ENCODE measurements around the gene MICAL3. TPM values are rescaled to one million over a fixed set of nuclear protein-coding genes. Genes with fewer than 3 reads are reported as not detected.

MICAL3 gene
- total and polyA plus RNA-seq, 2 donors from 2014 or later: 5.0 to 99.4 TPM

GRCh38 chr22:17945156-17945887 lies 79.0 kb downstream of the MICAL3 start:
- Histone ChIP-seq H3K9ac (ENCODE audit: low read length in 3 of 3) (peak overlapping the region in 1 of 3 donors; percentile 53), H3K4me1 (ENCODE audit: control insufficient read depth in 2 of 3, insufficient read depth in 2 of 3, low read depth in 1 of 3, low read length in 3 of 3) (peaks cover 0 to 56% (median 40%) of the 10 kb centered on the region in 3 donors), H3K36me3 (ENCODE audit: control insufficient read depth in 2 of 3, insufficient read depth in 3 of 3, low read length in 3 of 3) (no peaks in the 10 kb centered on the region), H3K9me3 (ENCODE audit: control insufficient read depth in 2 of 3, insufficient read depth in 1 of 3, low read length in 3 of 3) (no peaks in the 10 kb centered on the region), H3K4me3 (ENCODE audit: low read length in 3 of 3) (no peak overlapping the region), H3K27me3 (ENCODE audit: control insufficient read depth, insufficient read depth, low read length) (no peaks in the 10 kb centered on the region), H3K27ac (ENCODE audit: low read depth in 2 of 2, low read length in 2 of 2) (peak overlapping the region; percentile 55 to 61)
- no peak for FAIRE-seq
- DNase-seq: no peak
- TF ChIP-seq CTCF (IDR thresholded peaks at IDR 0.05; ENCODE audit: borderline replicate concordance, extremely low read depth, insufficient read depth): no peak
- intact Hi-C loops (cut with DNase I): no loop called here

GRCh38 chr22:17944256-17944655 lies 80.1 kb downstream of the MICAL3 start:
- intact Hi-C loops (cut with DNase I): no loop called here
- FAIRE-seq (no peak), DNase-seq (peak in 2 of 5 donors; percentile 43 to 60)
- Histone ChIP-seq H3K9me3 (ENCODE audit: control insufficient read depth in 2 of 3, insufficient read depth in 1 of 3, low read length in 3 of 3) (no peaks in the 10 kb centered on the region), H3K27ac (ENCODE audit: low read depth in 2 of 2, low read length in 2 of 2) (peak overlapping the region; percentile 68 to 75), H3K4me3 (ENCODE audit: low read length in 3 of 3) (no peak overlapping the region), H3K27me3 (ENCODE audit: control insufficient read depth, insufficient read depth, low read length) (no peaks in the 10 kb centered on the region), H3K4me1 (ENCODE audit: control insufficient read depth in 2 of 3, insufficient read depth in 2 of 3, low read depth in 1 of 3, low read length in 3 of 3) (peaks cover 0 to 56% (median 39%) of the 10 kb centered on the region in 3 donors), H3K36me3 (ENCODE audit: control insufficient read depth in 2 of 3, insufficient read depth in 3 of 3, low read length in 3 of 3) (no peaks in the 10 kb centered on the region), H3K9ac (ENCODE audit: low read length in 3 of 3) (peak overlapping the region in 1 of 3 donors; percentile 53)
- no peak for TF ChIP-seq CTCF (IDR thresholded peaks at IDR 0.05; ENCODE audit: borderline replicate concordance, extremely low read depth, insufficient read depth)

GRCh38 chr22:17943533-17944249 lies 80.7 kb downstream of the MICAL3 start:
- no peak for DNase-seq
- no peaks in the 10 kb centered on the region for H3K36me3 ChIP-seq (ENCODE audit: control insufficient read depth in 2 of 3, insufficient read depth in 3 of 3, low read length in 3 of 3)
- no peak for FAIRE-seq
- peaks cover 0 to 58% (median 40%) of the 10 kb centered on the region in 3 donors for H3K4me1 ChIP-seq (ENCODE audit: control insufficient read depth in 2 of 3, insufficient read depth in 2 of 3, low read depth in 1 of 3, low read length in 3 of 3)
- H3K27me3 ChIP-seq (ENCODE audit: control insufficient read depth, insufficient read depth, low read length): no peaks in the 10 kb centered on the region
- no peak overlapping the region for H3K9ac ChIP-seq (ENCODE audit: low read length in 3 of 3)
- intact Hi-C loops (cut with DNase I): no loop called here
- H3K27ac ChIP-seq (ENCODE audit: low read depth in 2 of 2, low read length in 2 of 2): peak overlapping the region; percentile 68 to 75
- no peak overlapping the region for H3K4me3 ChIP-seq (ENCODE audit: low read length in 3 of 3)
- no peak for TF ChIP-seq CTCF (IDR thresholded peaks at IDR 0.05; ENCODE audit: borderline replicate concordance, extremely low read depth, insufficient read depth)
- no peaks in the 10 kb centered on the region for H3K9me3 ChIP-seq (ENCODE audit: control insufficient read depth in 2 of 3, insufficient read depth in 1 of 3, low read length in 3 of 3)
